Activated effector memory CD4-positive, alpha-beta T cell treated with Interleukin-2 at 50 U/mL for 16 hours (primary cell): ENCODE results near the gene MACROD2.
"Not testable (repeated sequence)": the region's sequence is repeated elsewhere in the genome, so short reads cannot be mapped to it uniquely, and the experiment has no call there.

Experiments
- DNase-seq: peaks from one replicate; pipeline ENCODE4 v3.0.0-alpha.2; 2020

MACROD2 gene

DNA sequence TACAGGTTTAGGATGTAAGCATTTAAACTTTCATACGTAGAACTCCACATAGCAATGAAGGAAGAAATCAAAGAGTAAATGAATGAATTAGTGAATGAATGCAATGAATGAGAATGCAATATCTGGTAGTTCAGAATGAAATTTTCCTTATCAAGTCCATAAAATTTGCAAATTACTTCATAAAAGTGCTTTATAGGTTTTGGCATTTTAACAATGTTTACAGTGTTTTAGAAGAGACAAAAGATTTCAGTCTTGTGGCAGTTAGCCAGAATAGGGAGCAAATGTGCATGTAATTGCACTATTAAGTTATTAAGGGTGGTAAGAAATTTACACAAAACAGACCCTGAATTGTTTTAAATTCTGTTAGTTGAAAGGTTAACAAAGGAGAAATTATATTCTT lies 1081.5 kb downstream of the MACROD2 start:
- no peak for DNase-seq

- no peak for DNase-seq
Observed at GRCh38 chr20:15077733-15078250, 1082.5 kb downstream of the MACROD2 start.

GRCh38 chr20:15079594-15080340 lies 1084.5 kb downstream of the MACROD2 start:
- no peak for DNase-seq

DNA sequence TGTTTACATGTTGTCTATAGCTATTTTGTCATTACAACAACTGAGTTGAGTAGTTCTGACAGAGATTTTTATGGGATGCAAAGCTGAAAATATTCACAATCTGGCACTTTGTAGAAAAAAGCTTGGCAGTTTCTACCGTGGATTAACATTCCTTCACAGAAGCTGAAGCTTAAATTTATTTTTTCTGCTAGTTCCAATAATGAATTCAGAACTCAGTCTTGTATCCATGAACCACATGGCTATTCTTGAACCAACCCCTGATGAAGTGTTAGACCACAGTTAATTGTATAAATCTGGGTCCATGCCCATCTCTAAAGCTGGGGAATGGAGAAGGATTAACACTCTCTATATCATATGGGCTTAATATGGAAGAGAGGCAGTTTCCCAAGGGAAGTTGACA lies 1085.9 kb downstream of the MACROD2 start:
- DNase-seq, result no peak

DNA sequence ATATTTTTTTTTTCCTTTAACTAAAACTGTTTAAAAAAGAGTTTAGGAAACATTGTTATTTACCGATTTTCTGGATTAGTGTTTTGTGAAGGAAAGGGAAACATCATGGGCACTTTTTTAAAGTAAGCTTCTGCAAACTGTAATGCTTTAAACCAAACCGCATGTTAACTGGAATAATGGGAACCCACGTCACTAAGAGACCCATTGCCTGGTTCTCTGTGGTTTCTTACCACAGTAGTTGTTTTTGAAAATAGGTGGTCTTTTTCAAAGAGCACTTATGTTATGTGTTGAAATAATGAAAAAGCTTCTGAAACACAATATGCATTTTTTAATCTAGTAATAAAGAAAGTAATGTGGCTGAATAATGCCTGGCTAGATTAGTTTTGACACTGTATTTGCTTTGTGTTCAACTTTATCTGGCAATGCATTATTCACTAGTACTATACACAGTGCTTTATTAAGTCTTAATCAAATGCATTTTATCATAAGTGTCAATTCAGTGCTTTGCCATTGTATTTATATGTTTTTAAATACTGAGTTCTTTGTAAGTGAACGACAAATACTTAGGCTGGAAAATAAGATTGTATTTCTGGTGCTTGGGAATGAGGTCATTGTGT lies 1096.2 kb downstream of the MACROD2 start:
- DNase-seq, result no peak

DNA sequence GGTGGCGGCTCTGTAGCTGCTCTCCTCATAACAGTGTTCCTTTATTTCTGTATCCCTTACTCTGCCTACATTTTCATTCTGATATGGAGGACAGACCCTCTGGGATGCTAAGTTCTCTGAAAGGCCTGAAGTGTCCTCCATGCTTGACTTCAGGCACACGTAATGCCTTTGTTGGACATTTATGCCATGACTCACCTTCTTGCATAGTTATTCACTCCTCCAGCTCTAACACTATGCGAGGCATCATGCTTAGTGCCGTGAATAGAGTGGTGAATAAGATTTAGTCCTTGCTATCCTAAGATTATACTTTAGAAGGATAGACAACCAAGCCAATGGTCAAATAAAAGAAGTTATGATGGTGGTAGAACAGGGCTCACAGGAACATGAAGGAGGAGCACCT lies 1103.0 kb downstream of the MACROD2 start:
- DNase-seq, result no peak

DNA sequence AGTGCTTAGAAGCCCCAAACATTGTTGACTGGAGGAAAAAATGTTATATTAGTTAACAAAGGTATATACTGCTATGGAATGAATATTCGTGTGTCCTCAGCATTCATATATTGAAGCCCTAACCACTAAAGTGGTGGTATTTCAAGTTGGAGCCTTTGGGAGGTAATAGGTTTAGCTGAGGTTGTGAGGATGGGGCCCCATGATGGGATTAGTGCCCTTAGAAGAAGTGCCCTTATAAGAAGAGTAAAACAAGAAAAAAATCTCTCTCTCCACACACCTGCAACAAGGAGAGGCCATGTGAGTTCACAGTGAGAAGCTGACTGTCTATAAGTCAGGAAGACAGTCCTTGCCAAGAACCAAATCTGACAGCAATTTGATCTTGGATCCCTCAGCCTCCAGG lies 1103.8 kb downstream of the MACROD2 start:
- DNase-seq, result no peak

- DNase-seq, result no peak
Observed at GRCh38 chr20:15100506-15101160, 1105.3 kb downstream of the MACROD2 start.

GRCh38 chr20:15107931-15108330 lies 1112.6 kb downstream of the MACROD2 start:
- DNase-seq, result no peak

GRCh38 chr20:15109494-15109893 lies 1114.2 kb downstream of the MACROD2 start:
- DNase-seq, result no peak

DNA sequence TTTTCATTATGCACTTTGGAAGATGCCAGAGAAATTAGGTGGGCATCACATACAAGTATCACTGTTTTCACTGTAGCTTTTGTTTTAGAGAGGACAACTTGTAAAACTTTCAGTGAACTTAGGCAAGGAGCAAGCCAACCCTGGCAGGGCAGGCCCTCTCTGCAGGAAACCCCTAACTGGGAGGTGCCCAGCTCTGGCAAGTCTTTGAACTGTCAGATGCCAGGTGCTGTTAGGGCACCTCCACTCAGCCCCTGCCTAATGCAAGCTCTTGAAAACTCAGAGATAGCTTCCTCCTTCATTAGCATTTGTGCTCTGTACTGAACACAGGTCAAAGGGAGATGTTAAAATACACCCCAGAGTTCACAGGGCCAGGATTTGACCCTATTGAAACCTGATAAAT lies 1116.3 kb downstream of the MACROD2 start:
- DNase-seq, result no peak

GRCh38 chr20:15113144-15113773 lies 1117.9 kb downstream of the MACROD2 start:
- no peak for DNase-seq

- DNase-seq, result no peak
Observed at GRCh38 chr20:15119852-15120487, 1124.7 kb downstream of the MACROD2 start.

- no peak for DNase-seq
Observed at GRCh38 chr20:15122613-15123012, 1127.3 kb downstream of the MACROD2 start.

GRCh38 chr20:15131176-15131575 lies 1135.9 kb downstream of the MACROD2 start:
- no peak for DNase-seq

- DNase-seq, result no peak
Observed at GRCh38 chr20:15138548-15139126, 1143.3 kb downstream of the MACROD2 start.

- DNase-seq, result no peak
Observed at GRCh38 chr20:15139522-15139921, 1144.2 kb downstream of the MACROD2 start.

DNA sequence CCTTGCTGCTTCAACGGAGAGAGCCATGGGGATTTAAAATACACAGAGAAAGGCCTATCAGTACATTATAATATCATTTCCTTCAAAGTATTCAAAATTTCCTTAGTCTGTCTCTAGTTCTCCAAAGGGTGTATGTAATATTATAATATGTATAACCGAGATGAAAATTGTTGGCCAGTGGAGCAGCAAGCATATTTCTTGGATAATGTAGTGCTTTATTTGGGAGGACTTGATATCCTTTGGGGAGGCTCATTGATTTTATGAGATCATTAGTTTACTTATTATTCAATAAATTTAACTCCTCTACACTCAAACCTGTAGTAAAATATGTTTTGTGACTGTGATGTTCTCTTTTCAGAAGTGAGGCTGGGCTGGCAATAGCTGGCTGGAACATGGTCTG lies 1145.0 kb downstream of the MACROD2 start:
- no peak for DNase-seq

- not testable (repeated sequence) for DNase-seq
Observed at GRCh38 chr20:15140940-15141339, 1145.6 kb downstream of the MACROD2 start.

DNA sequence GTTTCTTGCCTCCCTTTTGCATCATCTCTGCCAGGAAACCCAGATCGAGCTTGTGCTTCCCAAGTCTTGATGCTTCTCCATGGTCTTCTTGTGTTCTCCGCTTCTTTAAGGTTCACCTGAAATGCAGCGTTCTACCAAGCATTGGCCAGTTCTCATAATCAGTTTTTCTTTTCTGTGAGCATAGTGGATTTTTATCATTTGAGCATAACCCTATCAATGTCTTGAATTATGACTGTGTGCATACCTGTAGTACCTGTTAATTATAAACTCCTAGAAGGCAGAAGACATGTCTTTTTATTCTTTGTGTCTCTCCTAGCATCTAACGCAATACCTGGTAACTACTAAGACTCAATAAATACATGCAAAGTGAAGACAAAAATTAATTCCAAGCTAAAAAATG lies 1146.5 kb downstream of the MACROD2 start:
- no peak for DNase-seq

DNA sequence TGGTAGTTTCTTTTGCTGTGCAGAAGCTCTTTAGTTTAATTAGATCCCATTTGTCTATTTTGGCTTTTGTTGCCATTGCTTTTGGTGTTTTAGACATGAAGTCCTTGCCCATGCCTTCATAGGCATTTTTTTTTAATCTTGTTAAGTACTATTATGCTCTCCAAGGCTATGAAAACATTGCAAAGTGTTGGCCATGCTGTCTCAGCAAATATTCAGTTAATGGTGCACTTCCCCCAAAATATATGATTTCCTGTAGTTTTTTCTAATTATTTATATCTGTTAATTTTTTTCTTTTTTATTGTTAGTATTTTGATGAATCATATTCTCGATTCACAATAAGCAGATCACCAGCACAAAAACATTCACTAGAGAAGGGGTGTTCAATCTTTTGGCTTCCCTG lies 1148.2 kb downstream of the MACROD2 start:
- no peak for DNase-seq

DNA sequence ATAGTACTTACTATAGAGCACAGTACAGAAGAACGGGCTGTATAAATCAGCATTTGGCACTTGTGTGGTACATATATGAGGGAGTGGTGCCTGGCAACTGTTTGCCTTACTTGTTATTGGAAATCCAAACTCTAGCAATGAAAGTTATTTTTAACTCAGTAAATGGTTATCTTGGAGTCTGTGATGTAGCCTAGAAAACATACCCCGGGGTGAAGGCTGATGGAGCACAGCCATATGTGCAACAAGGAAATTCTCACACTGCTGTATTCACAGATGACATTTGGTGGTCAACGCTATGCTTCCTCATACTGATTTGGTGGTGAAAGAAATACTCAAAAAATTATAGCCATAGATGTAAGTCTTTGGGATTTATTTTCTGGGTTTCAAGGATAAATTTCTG lies 1149.6 kb downstream of the MACROD2 start:
- DNase-seq, result no peak

- no peak for DNase-seq
Observed at GRCh38 chr20:15146948-15147347, 1151.6 kb downstream of the MACROD2 start.
